Measurements from ENCODE around the gene MAP7. TPM values are rescaled to one million over a fixed set of nuclear protein-coding genes. Genes with fewer than 3 reads are reported as not detected.

MAP7 gene
- total and polyA plus RNA-seq, 2 of the 13 experiments (the other 11 are each of a cell fraction or from before 2014, with no cell fraction given): 0.04 TPM; not detected in 1

DNA sequence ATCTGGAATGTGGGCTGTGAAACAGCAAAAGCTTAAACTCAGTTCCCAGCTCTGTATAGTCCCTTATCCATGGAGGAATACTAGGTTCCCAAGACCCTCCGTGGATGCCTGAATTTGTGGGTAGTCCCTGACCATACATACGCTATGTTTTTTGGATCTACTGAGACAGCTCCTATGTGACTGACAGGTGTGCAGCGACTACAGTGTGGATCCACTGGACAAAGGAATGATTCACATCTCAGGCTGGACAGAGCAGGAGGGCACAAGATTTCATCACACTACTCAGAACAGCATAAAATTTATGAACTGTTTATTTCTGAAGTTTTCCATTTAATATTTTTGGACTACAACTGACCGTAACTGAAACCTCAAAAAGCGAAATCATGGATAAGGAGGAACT is 125.3 kb downstream of the MAP7 start:
- no peaks in the 10 kb centered on the region for H3K79me2 ChIP-seq (ENCODE audit: insufficient read depth, low read length)
- H3K36me3 ChIP-seq (replicated peaks in 1 of 2; ENCODE audit: control insufficient read depth in 1 of 2, insufficient read depth in 2 of 2, low read length in 2 of 2): no peaks in the 10 kb centered on the region
- 17% methylated on average over 5 of the region's 5 CpGs for WGBS (ENCODE audit: low lambda C conversion rate)
- intact Hi-C loops (cut with micrococcal nuclease; ENCODE audit: unreplicated experiment) (no loop called here), in situ Hi-C loops (cut with HindIII; ENCODE audit: extremely low pct_ligation_motif_present, low pct_unique_long_range_greater_than_20kb) (no loop called here)
- no peak overlapping the region for H3K4me2 ChIP-seq (ENCODE audit: low read depth, low read length)
- no peaks in the 10 kb centered on the region for H4K20me1 ChIP-seq (ENCODE audit: insufficient read depth, low read length)
- ATAC-seq (no peak), FAIRE-seq (no peak), DNase-seq (ENCODE audit: low spot score) (no peak)
- TF ChIP-seq PLRG1 (conservative IDR thresholded peaks at IDR 0.05): no peak
- TF ChIP-seq, protein P1, sequence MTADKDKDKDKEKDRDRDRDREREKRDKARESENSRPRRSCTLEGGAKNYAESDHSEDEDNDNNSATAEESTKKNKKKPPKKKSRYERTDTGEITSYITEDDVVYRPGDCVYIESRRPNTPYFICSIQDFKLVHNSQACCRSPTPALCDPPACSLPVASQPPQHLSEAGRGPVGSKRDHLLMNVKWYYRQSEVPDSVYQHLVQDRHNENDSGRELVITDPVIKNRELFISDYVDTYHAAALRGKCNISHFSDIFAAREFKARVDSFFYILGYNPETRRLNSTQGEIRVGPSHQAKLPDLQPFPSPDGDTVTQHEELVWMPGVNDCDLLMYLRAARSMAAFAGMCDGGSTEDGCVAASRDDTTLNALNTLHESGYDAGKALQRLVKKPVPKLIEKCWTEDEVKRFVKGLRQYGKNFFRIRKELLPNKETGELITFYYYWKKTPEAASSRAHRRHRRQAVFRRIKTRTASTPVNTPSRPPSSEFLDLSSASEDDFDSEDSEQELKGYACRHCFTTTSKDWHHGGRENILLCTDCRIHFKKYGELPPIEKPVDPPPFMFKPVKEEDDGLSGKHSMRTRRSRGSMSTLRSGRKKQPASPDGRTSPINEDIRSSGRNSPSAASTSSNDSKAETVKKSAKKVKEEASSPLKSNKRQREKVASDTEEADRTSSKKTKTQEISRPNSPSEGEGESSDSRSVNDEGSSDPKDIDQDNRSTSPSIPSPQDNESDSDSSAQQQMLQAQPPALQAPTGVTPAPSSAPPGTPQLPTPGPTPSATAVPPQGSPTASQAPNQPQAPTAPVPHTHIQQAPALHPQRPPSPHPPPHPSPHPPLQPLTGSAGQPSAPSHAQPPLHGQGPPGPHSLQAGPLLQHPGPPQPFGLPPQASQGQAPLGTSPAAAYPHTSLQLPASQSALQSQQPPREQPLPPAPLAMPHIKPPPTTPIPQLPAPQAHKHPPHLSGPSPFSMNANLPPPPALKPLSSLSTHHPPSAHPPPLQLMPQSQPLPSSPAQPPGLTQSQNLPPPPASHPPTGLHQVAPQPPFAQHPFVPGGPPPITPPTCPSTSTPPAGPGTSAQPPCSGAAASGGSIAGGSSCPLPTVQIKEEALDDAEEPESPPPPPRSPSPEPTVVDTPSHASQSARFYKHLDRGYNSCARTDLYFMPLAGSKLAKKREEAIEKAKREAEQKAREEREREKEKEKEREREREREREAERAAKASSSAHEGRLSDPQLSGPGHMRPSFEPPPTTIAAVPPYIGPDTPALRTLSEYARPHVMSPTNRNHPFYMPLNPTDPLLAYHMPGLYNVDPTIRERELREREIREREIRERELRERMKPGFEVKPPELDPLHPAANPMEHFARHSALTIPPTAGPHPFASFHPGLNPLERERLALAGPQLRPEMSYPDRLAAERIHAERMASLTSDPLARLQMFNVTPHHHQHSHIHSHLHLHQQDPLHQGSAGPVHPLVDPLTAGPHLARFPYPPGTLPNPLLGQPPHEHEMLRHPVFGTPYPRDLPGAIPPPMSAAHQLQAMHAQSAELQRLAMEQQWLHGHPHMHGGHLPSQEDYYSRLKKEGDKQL (CRISPR knock-in tag; IDR thresholded peaks at IDR 0.05; ENCODE audit: low read depth): no peak
- ChIA-PET POLR2A (no interaction called here), CTCF (ENCODE audit: low intra/inter-chr PET ratio, low total read pairs) (no interaction called here)
- no peaks in the 10 kb centered on the region for H3K4me1 ChIP-seq (ENCODE audit: insufficient read depth, low read length)
- no peak overlapping the region for H2AFZ ChIP-seq (ENCODE audit: low read length)
- H3K27ac ChIP-seq (ENCODE audit: extremely low read length, insufficient read depth, low read length): no peak overlapping the region
- BruUV-seq (replicated peaks): no TSS peak
- H3K9me3 ChIP-seq (ENCODE audit: low read length): no peaks in the 10 kb centered on the region
- H3K27me3 ChIP-seq (ENCODE audit: control insufficient read depth in 1 of 2, insufficient read depth in 2 of 2, low read length in 2 of 2): no peaks in the 10 kb centered on the region
- H3K4me3 ChIP-seq (replicated peaks in 1 of 3; ENCODE audit: insufficient read depth in 1 of 3, low read depth in 2 of 3, low read length in 3 of 3): no peak overlapping the region
- no peak overlapping the region for H3K9ac ChIP-seq (ENCODE audit: insufficient read depth, low read depth, low read length)

GRCh38 chr6:136424450-136424849 is 125.8 kb downstream of the MAP7 start:
- Histone ChIP-seq H3K9me3 (ENCODE audit: low read length) (no peaks in the 10 kb centered on the region), H3K9ac (ENCODE audit: insufficient read depth, low read depth, low read length) (no peak overlapping the region), H3K4me2 (ENCODE audit: low read depth, low read length) (no peak overlapping the region), H3K27ac (ENCODE audit: extremely low read length, insufficient read depth, low read length) (no peak overlapping the region), H3K4me3 (replicated peaks in 1 of 3; ENCODE audit: insufficient read depth in 1 of 3, low read depth in 2 of 3, low read length in 3 of 3) (no peak overlapping the region), H3K27me3 (ENCODE audit: control insufficient read depth in 1 of 2, insufficient read depth in 2 of 2, low read length in 2 of 2) (no peaks in the 10 kb centered on the region), H3K79me2 (ENCODE audit: insufficient read depth, low read length) (no peaks in the 10 kb centered on the region), H3K36me3 (replicated peaks in 1 of 2; ENCODE audit: control insufficient read depth in 1 of 2, insufficient read depth in 2 of 2, low read length in 2 of 2) (no peaks in the 10 kb centered on the region), H3K4me1 (ENCODE audit: insufficient read depth, low read length) (no peaks in the 10 kb centered on the region), H2AFZ (ENCODE audit: low read length) (no peak overlapping the region), H4K20me1 (ENCODE audit: insufficient read depth, low read length) (no peaks in the 10 kb centered on the region)
- ATAC-seq (no peak), DNase-seq (ENCODE audit: low spot score) (no peak), FAIRE-seq (no peak)
- intact Hi-C loops (cut with micrococcal nuclease; ENCODE audit: unreplicated experiment) (no loop called here), in situ Hi-C loops (cut with HindIII; ENCODE audit: extremely low pct_ligation_motif_present, low pct_unique_long_range_greater_than_20kb) (no loop called here)
- BruUV-seq (replicated peaks): no TSS peak
- CTCF ChIA-PET (ENCODE audit: low intra/inter-chr PET ratio, low total read pairs): no interaction called here
- WGBS (ENCODE audit: low lambda C conversion rate): 2% methylated on average over 3 of the region's 3 CpGs
- POLR2A ChIA-PET: no interaction called here
- no peak for TF ChIP-seq PRPF4 (IDR thresholded peaks at IDR 0.05; ENCODE audit: low read depth, low read length, poor library complexity, severe bottlenecking)
- TF ChIP-seq, protein P2, sequence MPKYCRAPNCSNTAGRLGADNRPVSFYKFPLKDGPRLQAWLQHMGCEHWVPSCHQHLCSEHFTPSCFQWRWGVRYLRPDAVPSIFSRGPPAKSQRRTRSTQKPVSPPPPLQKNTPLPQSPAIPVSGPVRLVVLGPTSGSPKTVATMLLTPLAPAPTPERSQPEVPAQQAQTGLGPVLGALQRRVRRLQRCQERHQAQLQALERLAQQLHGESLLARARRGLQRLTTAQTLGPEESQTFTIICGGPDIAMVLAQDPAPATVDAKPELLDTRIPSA (CRISPR knock-in tag; IDR thresholded peaks at IDR 0.05; ENCODE audit: borderline replicate concordance): no peak
- no peak for TF ChIP-seq HNRNPL (IDR thresholded peaks at IDR 0.05; ENCODE audit: low read depth, low read length)
- no peak for TF ChIP-seq IKZF4 (CRISPR knock-in tag; IDR thresholded peaks at IDR 0.05; ENCODE audit: borderline replicate concordance, low read depth, not compliant biosample characterization)
- TF ChIP-seq ZSCAN29 (CRISPR knock-in tag; conservative IDR thresholded peaks at IDR 0.05): no peak
- TF ChIP-seq ZNF672 (CRISPR knock-in tag; IDR thresholded peaks at IDR 0.05): no peak
- TF ChIP-seq SCMH1 (CRISPR knock-in tag; IDR thresholded peaks at IDR 0.05; ENCODE audit: borderline replicate concordance): no peak
- TF ChIP-seq SAP130 (CRISPR knock-in tag; IDR thresholded peaks at IDR 0.05; ENCODE audit: low read depth): no peak
- TF ChIP-seq ZNF788 (CRISPR knock-in tag; IDR thresholded peaks at IDR 0.05; ENCODE audit: borderline replicate concordance): no peak
- TF ChIP-seq, protein P3, sequence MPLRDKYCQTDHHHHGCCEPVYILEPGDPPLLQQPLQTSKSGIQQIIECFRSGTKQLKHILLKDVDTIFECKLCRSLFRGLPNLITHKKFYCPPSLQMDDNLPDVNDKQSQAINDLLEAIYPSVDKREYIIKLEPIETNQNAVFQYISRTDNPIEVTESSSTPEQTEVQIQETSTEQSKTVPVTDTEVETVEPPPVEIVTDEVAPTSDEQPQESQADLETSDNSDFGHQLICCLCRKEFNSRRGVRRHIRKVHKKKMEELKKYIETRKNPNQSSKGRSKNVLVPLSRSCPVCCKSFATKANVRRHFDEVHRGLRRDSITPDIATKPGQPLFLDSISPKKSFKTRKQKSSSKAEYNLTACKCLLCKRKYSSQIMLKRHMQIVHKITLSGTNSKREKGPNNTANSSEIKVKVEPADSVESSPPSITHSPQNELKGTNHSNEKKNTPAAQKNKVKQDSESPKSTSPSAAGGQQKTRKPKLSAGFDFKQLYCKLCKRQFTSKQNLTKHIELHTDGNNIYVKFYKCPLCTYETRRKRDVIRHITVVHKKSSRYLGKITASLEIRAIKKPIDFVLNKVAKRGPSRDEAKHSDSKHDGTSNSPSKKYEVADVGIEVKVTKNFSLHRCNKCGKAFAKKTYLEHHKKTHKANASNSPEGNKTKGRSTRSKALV (CRISPR knock-in tag; IDR thresholded peaks at IDR 0.05): no peak

All from HepG2 (cell line).